NCI-H1694 (cell line): ENCODE measurements around the gene ERC2.
"Not testable (repeated sequence)": the region's sequence is repeated elsewhere in the genome, so short reads cannot be mapped to it uniquely, and the experiment has no call there.

ENCODE experiments used
- DNase-seq: peaks from one replicate; lab custom pipeline; 2025; lab: John Stamatoyannopoulos, UW

ERC2 gene

DNA sequence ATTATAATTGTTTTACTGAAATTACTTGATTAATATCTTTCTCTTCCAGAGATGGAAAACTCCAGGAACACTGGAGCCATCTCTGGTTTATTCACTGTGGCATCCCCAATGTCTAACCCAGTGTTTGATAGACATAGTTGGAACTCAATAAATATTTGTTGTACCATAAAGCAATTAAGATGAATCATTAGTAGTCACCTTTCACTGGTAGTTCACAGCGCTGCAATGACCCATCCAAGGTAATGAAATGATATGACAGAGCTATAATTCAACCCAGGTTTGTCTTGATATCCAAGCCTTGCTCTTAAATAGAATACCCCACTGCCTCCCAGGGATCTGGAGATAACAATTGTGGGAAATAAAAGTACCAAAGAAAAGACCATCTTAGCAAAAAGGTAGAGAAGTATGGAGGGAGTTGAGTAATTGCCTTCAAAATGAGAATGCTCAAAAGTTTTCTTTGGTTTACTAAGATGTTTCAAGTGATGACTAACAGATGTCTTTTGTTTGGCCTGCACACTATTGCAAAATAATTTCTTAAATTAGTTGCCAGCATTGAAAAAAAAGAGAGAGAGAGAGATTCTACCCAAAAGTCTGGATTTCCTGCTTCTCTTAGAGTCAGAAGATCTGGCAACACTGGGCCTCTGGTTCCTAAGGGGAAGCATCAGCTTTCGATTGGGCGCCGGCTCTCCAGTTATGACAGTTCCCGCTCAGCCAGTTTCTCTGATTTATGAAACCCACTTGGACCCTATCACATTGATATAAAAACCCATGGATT is 348.5 kb downstream of the ERC2 start:
- DNase-seq: no peak

DNA sequence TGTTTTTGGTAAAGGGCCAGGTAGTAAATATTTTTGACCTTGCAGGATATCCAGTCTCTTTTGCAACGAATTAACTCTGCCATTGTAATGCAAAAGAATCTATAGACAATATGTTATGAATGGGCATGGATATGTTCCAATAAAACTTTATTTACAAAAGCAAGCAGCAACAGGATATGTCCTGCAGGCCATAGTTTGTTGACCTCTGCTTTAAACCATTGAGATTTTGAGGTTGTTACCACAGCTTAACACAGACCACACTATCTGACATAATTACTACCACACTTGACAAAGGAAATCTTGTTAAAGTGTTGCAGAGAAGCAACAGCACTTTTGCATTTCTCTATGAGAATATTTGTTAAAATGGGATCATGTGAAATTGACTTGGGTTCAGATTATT is 349.3 kb downstream of the ERC2 start:
- DNase-seq: no peak

DNA sequence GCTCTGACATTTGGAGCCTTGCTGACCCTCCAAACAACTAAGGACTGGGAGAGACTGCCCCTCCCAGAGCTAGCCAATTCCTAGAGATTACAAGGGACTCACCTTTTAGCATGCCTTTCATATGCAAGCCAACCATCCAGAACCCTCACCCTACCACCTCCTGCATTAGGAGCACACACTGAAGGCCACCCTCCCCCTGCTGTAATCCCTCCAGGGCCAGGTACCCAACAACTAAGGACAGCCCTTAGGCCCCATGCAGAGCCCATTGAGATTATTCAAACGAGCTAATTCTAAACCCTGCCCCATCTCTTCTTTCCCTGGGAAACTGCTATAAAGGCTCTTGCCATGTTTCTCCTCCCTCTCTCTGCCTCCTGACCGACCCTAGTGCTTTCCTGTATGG is 352.6 kb downstream of the ERC2 start:
- no peak for DNase-seq

DNA sequence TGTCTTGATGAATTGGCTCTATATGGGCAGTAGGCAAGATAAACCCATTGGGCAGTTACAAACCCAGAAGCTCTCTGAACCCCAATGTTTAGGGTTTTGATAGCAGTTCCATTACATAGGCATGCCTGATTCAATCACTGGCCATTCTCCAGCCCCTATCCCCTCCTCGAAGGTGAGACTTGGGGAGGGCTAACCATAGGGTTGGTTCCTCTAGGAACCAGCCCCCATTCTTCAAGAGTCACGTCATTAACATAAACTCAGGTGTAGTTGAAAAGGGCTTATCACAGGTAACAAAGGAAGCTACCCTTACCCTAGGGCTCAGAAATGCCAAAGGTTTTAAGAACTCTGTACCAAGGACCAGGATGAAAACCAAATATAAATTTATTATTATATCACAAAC is 353.1 kb downstream of the ERC2 start:
- no peak for DNase-seq

DNA sequence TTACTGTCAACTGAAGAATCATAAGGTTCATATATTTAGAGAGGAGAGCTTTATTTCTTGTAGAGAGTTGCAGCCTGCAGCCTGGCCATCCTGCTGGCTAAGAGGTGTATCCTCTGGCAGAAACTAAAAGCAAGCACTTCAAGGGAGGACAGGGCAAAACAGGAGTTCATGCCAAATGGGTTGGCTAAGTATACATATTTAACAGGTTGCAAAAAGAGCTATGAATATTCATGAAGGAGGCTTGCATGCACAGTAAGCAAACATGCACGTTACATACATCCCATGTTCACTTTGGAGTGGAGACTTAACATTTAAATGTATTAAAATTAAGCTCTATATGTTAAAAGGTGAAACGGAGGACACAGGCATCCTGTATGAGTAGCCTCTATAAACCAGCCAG is 354.4 kb downstream of the ERC2 start:
- no peak for DNase-seq

DNA sequence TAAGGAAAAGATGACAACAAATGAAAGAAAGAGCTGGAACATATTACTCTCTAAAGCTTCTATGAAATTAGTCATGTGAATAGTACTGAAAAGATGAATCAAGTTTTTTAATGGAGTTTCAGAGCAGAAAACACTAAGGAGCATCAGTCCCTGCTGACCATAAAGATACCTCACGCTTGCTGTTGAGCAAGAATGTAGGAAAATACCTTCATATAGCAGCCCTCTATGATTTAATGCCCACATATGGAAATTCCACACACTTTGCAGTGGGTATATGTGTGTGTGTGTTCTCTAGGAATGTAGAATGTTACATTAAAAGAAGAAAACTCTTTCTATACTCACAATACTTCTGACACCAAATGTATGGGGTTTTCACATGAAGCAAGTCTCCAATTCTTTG is 355.0 kb downstream of the ERC2 start:
- DNase-seq: no peak

DNA sequence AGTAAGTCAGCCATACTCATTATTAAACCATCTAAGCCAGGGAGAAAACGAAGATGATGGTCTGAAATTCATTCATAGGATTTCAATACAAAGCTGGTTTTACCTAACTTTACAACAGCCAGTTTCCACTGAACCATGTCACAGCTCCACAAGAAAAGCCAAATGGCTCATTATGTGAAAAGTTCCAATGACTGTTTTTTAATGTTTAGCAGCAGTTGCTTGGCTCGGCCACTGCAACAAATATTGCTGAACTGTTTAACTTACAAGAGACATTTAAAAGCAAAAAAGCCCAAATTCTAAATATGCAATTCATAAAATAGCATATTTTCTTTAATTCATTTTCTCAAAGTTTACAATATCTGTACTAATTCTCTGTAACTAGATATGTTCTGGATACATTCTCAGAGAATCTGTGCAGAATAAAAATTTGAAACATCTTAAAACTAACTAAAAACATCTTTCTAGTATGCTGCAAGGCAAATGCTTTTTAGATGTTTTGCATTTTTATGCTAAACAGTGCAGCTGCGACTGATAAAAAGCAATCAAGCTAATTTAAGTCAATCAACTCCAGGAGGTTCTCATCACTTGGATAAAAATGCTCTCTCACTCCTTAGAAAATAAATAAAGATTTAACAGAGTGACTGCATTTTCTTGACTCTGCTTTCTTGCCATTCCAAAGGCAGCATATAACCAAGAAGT is 356.5 kb downstream of the ERC2 start:
- DNase-seq: no peak

DNA sequence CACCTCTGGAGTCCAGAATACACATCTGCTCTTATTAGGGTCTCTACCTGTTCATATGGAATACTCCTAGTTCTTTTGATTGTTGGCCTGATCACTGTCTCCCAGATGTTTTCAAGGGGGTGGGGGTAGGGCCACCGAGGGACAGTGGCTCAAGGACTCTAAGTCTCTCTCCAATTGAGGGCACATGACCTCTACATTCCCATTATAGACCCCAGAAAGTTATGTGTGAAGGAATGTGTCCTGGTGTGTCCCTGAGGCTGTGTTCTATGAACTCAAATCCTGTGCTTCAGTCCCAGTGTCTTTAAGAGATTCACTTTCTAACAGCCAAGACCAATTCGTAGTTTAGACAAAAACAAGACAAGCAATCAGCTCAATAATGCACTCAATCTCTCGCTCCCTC is 357.4 kb downstream of the ERC2 start:
- DNase-seq: no peak

DNA sequence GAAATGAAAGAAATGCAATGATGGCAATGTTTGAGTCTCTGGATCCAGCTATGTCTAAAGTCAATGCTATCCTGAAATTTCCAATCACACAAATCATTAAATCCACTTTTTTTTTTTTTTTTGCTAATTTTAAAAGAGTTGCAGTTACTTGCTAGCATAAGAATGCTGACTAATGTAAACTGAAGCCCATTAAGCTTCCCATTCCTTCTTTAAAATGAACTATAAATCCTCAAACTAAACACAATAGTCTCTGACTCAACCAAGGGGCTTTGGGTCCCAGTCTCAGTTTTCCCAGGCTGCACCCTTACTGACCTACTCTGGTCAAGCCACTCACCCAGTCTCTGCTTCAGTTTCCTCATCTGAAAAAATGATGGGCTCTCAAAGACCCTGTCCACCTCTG is 361.1 kb downstream of the ERC2 start:
- no peak for DNase-seq

DNA sequence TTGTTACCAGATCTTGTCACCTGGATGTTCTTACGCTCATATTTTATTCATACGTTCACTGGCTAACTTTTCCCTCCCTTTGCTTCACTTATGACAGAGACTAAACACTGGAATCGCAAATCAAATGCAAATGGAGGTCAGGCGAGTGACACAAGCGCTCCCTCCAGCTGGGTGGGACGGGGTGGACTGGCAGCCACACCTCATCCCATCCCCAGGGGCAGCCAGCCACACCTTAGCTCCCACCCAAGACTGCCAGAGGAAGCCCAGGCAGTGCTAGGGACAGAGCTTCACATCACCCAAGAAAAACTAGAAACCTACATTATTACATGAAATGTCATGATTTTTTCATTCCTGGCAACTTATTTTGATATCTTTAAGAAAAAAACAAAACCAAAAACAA is 366.2 kb downstream of the ERC2 start:
- DNase-seq: no peak

DNA sequence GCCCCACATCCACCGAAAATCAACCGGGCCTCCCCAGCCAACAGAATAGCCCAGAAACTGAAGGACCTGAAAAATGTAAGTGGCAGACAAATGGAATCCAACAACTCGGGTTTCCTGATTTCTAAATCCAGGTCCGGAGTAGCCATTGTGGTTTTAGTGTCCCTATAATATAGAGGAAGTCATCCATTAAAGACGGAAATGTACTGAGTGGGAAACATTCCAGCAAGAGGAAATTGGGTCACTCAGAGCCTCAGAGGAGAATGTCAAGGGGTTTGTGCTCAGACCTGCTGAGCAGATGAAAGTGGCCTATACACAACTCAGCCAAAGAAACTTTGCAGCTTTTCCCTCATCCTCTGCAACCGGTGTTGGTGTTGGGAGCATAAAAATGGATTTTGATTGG is 366.7 kb downstream of the ERC2 start:
- no peak for DNase-seq

DNA sequence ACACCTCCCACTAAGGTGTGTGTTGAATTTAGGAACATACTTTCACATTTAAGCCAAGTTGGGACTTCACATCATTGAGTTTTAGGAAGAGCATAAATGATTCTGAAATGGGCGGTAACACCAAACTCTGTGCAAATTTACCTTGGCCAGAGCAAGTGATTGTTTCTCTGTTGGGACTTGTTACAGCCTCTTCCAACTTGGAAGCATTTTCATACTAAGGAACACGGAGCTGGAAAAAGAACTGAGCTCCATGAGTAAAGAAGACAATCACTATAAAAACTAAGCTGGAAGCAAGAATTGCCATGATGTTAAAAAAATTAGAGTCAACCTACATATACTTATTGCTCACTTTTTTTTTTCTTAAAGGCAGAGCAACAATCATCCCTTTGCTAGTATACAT is 371.3 kb downstream of the ERC2 start:
- no peak for DNase-seq

DNA sequence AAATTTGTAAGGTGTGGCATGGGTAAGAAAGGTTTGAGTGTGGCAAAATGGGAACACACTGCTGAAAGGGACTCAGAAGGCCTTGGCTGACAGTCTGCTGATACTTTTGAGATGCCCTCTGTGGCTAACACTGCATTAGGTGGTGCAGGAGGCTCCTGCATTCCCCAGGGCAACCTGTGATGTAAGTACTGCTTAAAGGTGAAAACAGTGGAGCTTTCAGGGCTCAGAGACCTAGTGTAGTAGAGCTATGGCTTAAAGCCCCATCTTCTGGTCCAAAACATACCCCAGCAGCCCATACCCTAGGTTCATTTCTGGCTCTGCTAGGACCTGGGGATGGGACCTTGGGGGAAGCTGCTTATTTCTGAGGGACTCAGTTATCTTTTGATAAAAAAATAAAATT is 374.1 kb downstream of the ERC2 start:
- DNase-seq: no peak

DNA sequence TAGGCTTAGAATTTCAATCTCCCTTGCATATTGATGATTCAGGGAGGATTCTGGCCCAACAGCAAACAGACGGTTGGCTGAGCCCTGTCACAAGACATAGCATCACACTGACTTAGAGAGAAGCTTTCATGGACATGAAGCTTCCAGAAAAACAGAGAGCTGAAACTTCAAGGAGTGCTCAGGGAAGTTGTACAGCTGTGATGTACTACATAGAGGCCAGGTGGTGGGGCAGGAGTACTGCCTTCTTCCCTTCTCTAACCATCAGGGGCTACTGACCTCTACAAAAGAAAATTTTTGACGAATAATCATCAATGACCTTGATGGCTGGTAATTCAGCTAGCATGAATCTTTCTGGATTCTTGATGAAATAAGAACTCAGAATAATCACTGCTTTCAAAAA is 378.5 kb downstream of the ERC2 start:
- no peak for DNase-seq

DNA sequence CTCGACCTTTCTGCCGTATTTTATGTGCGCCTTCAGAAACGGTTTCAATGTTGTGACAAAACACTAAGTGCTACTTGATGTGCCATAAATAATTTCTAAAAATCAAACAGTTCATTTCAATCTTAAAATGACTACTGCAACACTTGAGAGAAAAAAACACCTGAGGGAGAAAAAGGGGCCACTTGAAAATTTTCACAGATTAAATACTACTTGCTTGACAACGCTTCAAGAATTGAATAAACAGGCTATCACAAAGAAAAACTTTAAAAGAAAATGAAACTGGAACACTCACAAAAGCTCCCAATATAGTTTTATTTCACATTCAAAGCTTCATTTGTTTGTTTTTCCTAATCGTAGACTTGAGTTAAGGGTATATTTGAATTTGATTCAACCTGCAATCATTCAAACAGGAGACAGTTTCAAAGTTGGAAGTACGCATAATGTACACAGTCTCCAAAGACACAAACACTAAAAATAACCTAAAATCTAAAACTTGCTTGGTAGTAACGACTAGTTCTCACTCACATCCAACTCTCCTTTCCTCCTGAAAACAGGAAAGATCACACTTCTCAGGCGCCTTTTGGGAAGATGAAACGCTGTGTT is 380.7 kb downstream of the ERC2 start:
- no peak for DNase-seq

DNA sequence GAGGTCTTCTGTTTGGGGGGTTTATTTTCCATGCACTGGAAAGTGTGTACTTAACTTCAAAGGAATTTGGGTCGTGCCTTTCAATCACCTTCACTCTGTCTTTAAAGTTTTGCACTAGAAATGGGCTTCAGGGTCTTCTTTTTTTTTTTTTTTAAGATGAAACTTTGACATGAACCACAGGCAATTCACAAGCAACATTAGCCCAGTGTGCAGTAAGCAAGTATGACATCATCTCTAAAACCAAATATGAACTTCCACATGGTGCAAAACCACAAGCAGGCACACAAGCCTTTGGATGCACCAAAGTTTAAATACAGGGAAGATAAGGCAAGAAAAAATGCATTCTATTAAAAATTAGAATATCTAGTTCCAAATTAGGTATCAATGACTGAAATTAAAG is 381.9 kb downstream of the ERC2 start:
- no peak for DNase-seq

DNA sequence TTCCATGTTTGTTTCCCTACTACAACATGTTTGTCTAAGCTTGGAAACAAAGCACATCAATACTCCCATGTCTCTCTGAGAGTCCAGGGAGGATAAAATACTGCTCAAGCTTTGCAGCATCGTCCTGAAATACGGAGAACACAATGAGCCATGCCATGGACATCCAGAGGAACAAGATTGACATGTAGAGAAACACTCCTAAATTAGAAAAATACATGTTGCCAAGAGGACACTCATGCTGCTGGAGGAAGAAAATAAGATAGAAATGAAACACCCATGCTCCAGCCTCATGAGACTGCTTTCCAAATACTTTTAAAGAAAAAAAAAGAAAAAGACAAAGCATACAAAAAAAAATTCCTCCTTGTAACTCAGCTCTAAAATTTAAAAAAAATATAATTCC is 387.0 kb downstream of the ERC2 start:
- no peak for DNase-seq

DNA sequence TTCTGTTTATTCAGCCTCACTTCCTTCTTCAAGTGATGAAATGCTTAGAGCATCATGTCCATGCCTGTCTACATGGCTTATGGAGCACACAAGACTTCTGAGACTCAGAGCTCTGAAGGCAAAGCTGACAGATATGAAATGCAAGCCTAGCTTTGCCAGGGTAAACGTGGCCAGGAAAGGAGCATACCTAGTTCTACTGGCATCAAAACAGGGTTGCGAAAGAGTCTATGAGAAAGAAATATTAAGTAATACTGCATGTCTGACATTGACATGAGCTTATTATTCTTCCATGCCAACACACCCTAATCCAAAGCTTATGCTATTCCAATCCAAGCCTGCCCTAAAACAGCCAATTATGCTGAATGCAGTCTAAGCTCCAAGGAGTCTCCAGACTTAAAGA is 391.5 kb downstream of the ERC2 start:
- DNase-seq: no peak

DNA sequence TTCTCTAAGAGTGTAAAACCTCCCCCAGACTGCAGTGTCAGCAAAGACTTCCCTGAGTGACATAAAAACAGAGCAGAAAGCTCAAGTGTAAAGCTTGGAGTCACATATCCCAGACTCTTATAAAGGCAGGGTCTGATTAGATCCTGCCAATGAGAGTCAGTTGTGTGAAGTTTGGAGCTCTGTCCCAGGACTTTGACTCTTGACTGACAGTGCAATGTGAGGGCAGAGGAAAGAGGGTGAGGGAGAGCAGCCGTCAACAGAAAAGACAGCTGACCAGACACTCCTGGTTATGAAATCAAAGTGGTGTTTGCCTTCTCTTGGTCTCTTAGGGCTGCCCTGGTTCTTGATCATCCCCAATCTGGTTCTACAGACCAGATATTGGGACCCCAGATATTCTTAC is 393.2 kb downstream of the ERC2 start:
- DNase-seq: no peak

DNA sequence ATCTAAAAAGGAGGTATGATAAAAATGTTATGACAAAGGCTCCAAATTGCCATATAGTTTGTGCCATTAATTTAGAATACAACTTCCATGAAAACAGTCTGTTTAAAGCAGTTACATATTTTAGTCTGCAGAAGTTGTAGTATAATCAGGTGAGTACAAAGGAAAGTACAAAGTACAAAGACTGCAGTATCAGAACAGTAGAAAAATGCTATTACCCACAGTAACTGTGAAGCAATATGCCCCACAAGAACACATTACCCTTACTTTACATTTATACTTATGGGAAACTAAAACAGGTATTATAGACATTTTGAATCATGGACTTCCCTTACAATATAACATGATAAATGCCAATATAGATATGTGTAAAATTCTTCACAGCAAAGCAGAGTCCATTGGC is 398.5 kb downstream of the ERC2 start:
- no peak for DNase-seq

DNA sequence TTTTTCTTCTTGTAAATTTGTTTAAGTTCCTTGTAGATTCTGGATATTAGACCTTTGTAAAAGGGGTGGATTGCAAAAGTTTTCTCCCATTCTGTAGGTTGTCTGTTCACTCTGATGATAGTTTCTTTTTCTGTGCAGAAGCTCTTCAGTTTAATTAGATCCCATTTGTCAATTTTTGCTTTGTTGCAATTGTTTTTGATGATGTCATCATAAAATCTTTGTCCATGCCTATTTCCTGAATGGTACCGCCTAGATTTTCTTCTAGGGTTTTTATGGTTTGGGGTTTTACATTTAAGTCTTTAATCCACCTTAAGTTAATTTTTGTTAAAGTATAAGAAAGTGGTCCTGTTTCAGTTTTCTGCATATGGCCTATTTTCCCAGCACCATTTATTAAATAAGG is 401.9 kb downstream of the ERC2 start:
- DNase-seq: not testable (repeated sequence)

DNA sequence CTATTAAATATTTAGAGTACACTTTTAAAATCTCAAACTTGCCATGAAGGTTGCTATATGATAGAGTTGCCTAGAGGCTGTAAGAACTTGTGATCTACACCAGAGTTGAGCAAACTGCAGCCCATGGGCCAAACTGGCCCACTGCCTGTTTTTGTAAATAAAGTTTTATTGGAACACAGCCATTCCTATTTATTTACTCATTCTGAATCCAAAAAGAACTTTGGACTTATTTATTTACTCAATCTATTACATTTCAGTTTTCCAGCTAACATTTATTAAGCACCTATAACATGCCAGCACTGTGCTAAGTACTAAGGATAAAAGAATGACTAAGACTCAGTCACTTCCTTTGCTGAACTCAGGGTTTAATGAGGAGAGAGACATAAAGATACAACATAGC is 403.6 kb downstream of the ERC2 start:
- no peak for DNase-seq

DNA sequence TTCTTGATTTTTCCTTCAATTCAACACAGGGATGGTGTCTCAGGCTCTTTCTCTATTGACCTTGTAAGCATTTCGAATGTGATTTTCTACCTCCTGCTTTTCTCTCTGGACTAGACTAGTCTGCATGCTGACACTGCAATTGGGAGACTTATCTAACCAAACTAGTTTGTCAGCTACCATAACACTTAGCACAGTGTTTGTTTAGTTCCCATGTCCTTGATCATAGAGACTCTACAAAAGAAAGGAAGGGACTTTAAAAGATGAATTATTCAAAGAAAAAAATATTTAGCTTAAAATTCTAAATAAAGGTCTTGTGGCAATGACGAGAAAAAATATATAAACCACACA is 407.0 kb downstream of the ERC2 start:
- DNase-seq: no peak
